Dendritic cell treated with granulocyte-macrophage colony-stimulating factor and Interleukin-4, amounts not matched to agents 40 ng/mL and 50 ng/mL, for 4 days (primary cell): ENCODE measurements around the gene COL9A2.
"Not testable (repeated sequence)": the region's sequence is repeated elsewhere in the genome, so short reads cannot be mapped to it uniquely, and the experiment has no call there.

Experiments
- H3K27ac Mint-ChIP-seq: one replicate; pipeline ENCODE4 v1.8.0; 2022; ENCODE audit warnings: mild to moderate bottlenecking, mixed read lengths
- H3K27me3 Mint-ChIP-seq: one replicate; pipeline ENCODE4 v1.8.0; 2022; ENCODE audit warnings: mild to moderate bottlenecking, mixed read lengths
- H3K36me3 Mint-ChIP-seq: one replicate; pipeline ENCODE4 v1.8.0; 2022; ENCODE audit warnings: low read depth, mixed read lengths
- H3K4me1 Mint-ChIP-seq: one replicate; pipeline ENCODE4 v1.8.0; 2022; ENCODE audit warnings: low read depth, mixed read lengths
- H3K4me3 Mint-ChIP-seq: one replicate; pipeline ENCODE4 v1.8.0; 2022; ENCODE audit warnings: mild to moderate bottlenecking, moderate library complexity, mixed read lengths
- H3K9me3 Mint-ChIP-seq: one replicate; pipeline ENCODE4 v1.8.0; 2022; ENCODE audit warnings: mixed read lengths
- intact Hi-C: fragments of 100-400 bp; cut with micrococcal nuclease; formaldehyde crosslinking; loops from one replicate; pipeline ENCODE4 v1.15.0; 2022

Gene COL9A2

GRCh38 chr1:40316595-40317393, at the start of gene COL9A2:
TSS of gene COL9A2 (minus strand) at chr1:40317286. CDS start at chr1:40317197, 89 bp downstream.
- H3K27me3 Mint-ChIP-seq = peaks cover 51% of the 10 kb centered on the region
- peaks cover 54% of the 10 kb centered on the region for H3K4me1 Mint-ChIP-seq

GRCh38 chr1:40363721-40364120, 46.6 kb upstream of the COL9A2 start:
- no peak overlapping the region for H3K4me3 Mint-ChIP-seq
- no peak overlapping the region for H3K27ac Mint-ChIP-seq
- peaks cover 66% of the 10 kb centered on the region for H3K36me3 Mint-ChIP-seq

More at GRCh38 chr1:40316595-40317393, at the start of gene COL9A2:
- Mint-ChIP-seq H3K4me3 (peak within 1 kb of the TSS; percentile 70), H3K36me3 (no peaks in the 10 kb centered on the region), H3K27ac (peak within 1 kb of the TSS; percentile 44), H3K9me3 (no peaks in the 10 kb centered on the region)
- intact Hi-C loops = loop anchor here (10.0 kb wide), 1 partner anchor 232 kb away; no protein-coding TSS in a partner anchor

GRCh38 chr1:40362699-40363098, 45.6 kb upstream of the COL9A2 start:
- Mint-ChIP-seq H3K9me3 (peaks cover 7% of the 10 kb centered on the region), H3K36me3 (peaks cover 77% of the 10 kb centered on the region), H3K27me3 (no peaks in the 10 kb centered on the region), H3K27ac (no peak overlapping the region), H3K4me3 (no peak overlapping the region), H3K4me1 (peaks cover 37% of the 10 kb centered on the region)
- intact Hi-C loops = loop anchor here (5.0 kb wide), 1 partner anchor 50 kb away; no protein-coding TSS in a partner anchor

More at GRCh38 chr1:40363721-40364120, 46.6 kb upstream of the COL9A2 start:
- peaks cover 37% of the 10 kb centered on the region for H3K4me1 Mint-ChIP-seq
- H3K27me3 Mint-ChIP-seq = no peaks in the 10 kb centered on the region
- peaks cover 7% of the 10 kb centered on the region for H3K9me3 Mint-ChIP-seq
- intact Hi-C loops = loop anchor here (5.0 kb wide), 1 partner anchor 49 kb away; no protein-coding TSS in a partner anchor

- H3K27me3 Mint-ChIP-seq = no peaks in the 10 kb centered on the region
- no peak overlapping the region for H3K4me3 Mint-ChIP-seq
- peaks cover 40% of the 10 kb centered on the region for H3K4me1 Mint-ChIP-seq
- peaks cover 82% of the 10 kb centered on the region for H3K36me3 Mint-ChIP-seq
- peaks cover 7% of the 10 kb centered on the region for H3K9me3 Mint-ChIP-seq
- intact Hi-C loops = loop anchor here (5.0 kb wide), 1 partner anchor 50 kb away; no protein-coding TSS in a partner anchor
- H3K27ac Mint-ChIP-seq = peak overlapping the region; percentile 52
Measured at GRCh38 chr1:40362199-40362598, 45.1 kb upstream of the COL9A2 start.

GRCh38 chr1:40361637-40362036, 44.6 kb upstream of the COL9A2 start:
- peak overlapping the region; percentile 52 for H3K27ac Mint-ChIP-seq

GRCh38 chr1:40361201-40361600, 44.1 kb upstream of the COL9A2 start:
- Mint-ChIP-seq H3K27me3 (no peaks in the 10 kb centered on the region), H3K4me1 (peaks cover 50% of the 10 kb centered on the region), H3K36me3 (peaks cover 92% of the 10 kb centered on the region), H3K27ac (peak overlapping the region; percentile 52), H3K4me3 (no peak overlapping the region), H3K9me3 (peaks cover 7% of the 10 kb centered on the region)
- intact Hi-C loops = loop anchor here (5.0 kb wide), 1 partner anchor 51 kb away; no protein-coding TSS in a partner anchor

More at GRCh38 chr1:40361637-40362036, 44.6 kb upstream of the COL9A2 start:
- Mint-ChIP-seq H3K36me3 (peaks cover 87% of the 10 kb centered on the region), H3K4me1 (peaks cover 46% of the 10 kb centered on the region), H3K9me3 (peaks cover 7% of the 10 kb centered on the region), H3K27me3 (no peaks in the 10 kb centered on the region), H3K4me3 (no peak overlapping the region)
- intact Hi-C loops = loop anchor here (5.0 kb wide), 1 partner anchor 51 kb away; no protein-coding TSS in a partner anchor

GRCh38 chr1:40360631-40361030, 43.5 kb upstream of the COL9A2 start:
- H3K9me3 Mint-ChIP-seq = peaks cover 7% of the 10 kb centered on the region
- H3K36me3 Mint-ChIP-seq = peaks cover 96% of the 10 kb centered on the region
- H3K4me3 Mint-ChIP-seq = no peak overlapping the region
- intact Hi-C loops = loop anchor here (5.0 kb wide), 1 partner anchor 52 kb away; no protein-coding TSS in a partner anchor
- H3K27me3 Mint-ChIP-seq = no peaks in the 10 kb centered on the region
- H3K4me1 Mint-ChIP-seq = peaks cover 56% of the 10 kb centered on the region
- H3K27ac Mint-ChIP-seq = peak overlapping the region; percentile 52

GRCh38 chr1:40357625-40358024, 40.5 kb upstream of the COL9A2 start:
- Mint-ChIP-seq H3K9me3 (peaks cover 7% of the 10 kb centered on the region), H3K36me3 (peaks cover 92% of the 10 kb centered on the region), H3K4me1 (peaks cover 79% of the 10 kb centered on the region), H3K27ac (peak overlapping the region; percentile 88), H3K4me3 (no peak overlapping the region), H3K27me3 (no peaks in the 10 kb centered on the region)
- intact Hi-C loops = no loop called here

GRCh38 chr1:40353082-40353481, 36.0 kb upstream of the COL9A2 start:
- Mint-ChIP-seq H3K27ac (peak overlapping the region; percentile 92), H3K4me1 (peaks cover 74% of the 10 kb centered on the region), H3K27me3 (no peaks in the 10 kb centered on the region), H3K9me3 (no peaks in the 10 kb centered on the region), H3K36me3 (peaks cover 75% of the 10 kb centered on the region), H3K4me3 (peak overlapping the region; percentile 32)
- intact Hi-C loops = loop anchor here (2.0 kb wide), 1 partner anchor 42 kb away; no protein-coding TSS in a partner anchor

GRCh38 chr1:40352126-40352525, 35.0 kb upstream of the COL9A2 start:
- intact Hi-C loops = loop anchor here (2.0 kb wide), 1 partner anchor 43 kb away; no protein-coding TSS in a partner anchor
- H3K36me3 Mint-ChIP-seq = peaks cover 65% of the 10 kb centered on the region

GRCh38 chr1:40351124-40351523, 34.0 kb upstream of the COL9A2 start:
- H3K4me1 Mint-ChIP-seq = peaks cover 66% of the 10 kb centered on the region
- H3K9me3 Mint-ChIP-seq = no peaks in the 10 kb centered on the region
- H3K4me3 Mint-ChIP-seq = peak overlapping the region; percentile 40
- peaks cover 55% of the 10 kb centered on the region for H3K36me3 Mint-ChIP-seq
- H3K27ac Mint-ChIP-seq = peak overlapping the region; percentile 92
- intact Hi-C loops = no loop called here
- no peaks in the 10 kb centered on the region for H3K27me3 Mint-ChIP-seq

More at GRCh38 chr1:40352126-40352525, 35.0 kb upstream of the COL9A2 start:
- H3K4me3 Mint-ChIP-seq = no peak overlapping the region
- H3K4me1 Mint-ChIP-seq = peaks cover 76% of the 10 kb centered on the region
- no peaks in the 10 kb centered on the region for H3K9me3 Mint-ChIP-seq
- peak overlapping the region; percentile 92 for H3K27ac Mint-ChIP-seq
- no peaks in the 10 kb centered on the region for H3K27me3 Mint-ChIP-seq

GRCh38 chr1:40350391-40350790, 33.3 kb upstream of the COL9A2 start:
- peak overlapping the region; percentile 92 for H3K27ac Mint-ChIP-seq
- peak overlapping the region; percentile 2 for H3K4me3 Mint-ChIP-seq

GRCh38 chr1:40344597-40344996, 27.5 kb upstream of the COL9A2 start:
- intact Hi-C loops = loop anchor here (5.0 kb wide), 2 partner anchors 43 to 58 kb away; no protein-coding TSS in a partner anchor
- peaks cover 75% of the 10 kb centered on the region for H3K4me1 Mint-ChIP-seq
- H3K27me3 Mint-ChIP-seq = no peaks in the 10 kb centered on the region
- H3K36me3 Mint-ChIP-seq = peaks cover 23% of the 10 kb centered on the region
- peak overlapping the region; percentile 91 for H3K4me3 Mint-ChIP-seq
- H3K9me3 Mint-ChIP-seq = peaks cover 6% of the 10 kb centered on the region
- H3K27ac Mint-ChIP-seq = peak overlapping the region; percentile 89

More at GRCh38 chr1:40350391-40350790, 33.3 kb upstream of the COL9A2 start:
- intact Hi-C loops = no loop called here
- peaks cover 52% of the 10 kb centered on the region for H3K36me3 Mint-ChIP-seq
- H3K9me3 Mint-ChIP-seq = no peaks in the 10 kb centered on the region
- H3K4me1 Mint-ChIP-seq = peaks cover 60% of the 10 kb centered on the region
- no peaks in the 10 kb centered on the region for H3K27me3 Mint-ChIP-seq

GRCh38 chr1:40342381-40342717, 25.3 kb upstream of the COL9A2 start:
- intact Hi-C loops = loop anchor here (5.0 kb wide), 2 partner anchors 45 to 60 kb away; no protein-coding TSS in a partner anchor
- Mint-ChIP-seq H3K27ac (peak overlapping the region; percentile 89), H3K4me1 (peaks cover 73% of the 10 kb centered on the region), H3K4me3 (peak overlapping the region; percentile 27), H3K36me3 (peaks cover 15% of the 10 kb centered on the region)
- H3K9me3 Mint-ChIP-seq, H3K27me3 Mint-ChIP-seq: not testable (repeated sequence)
